Astrocyte (in vitro differentiated cells and primary cell): ENCODE results near the gene EMC6. TPM values are rescaled to one million over a fixed set of nuclear protein-coding genes. Genes with fewer than 3 reads are reported as not detected.

Experiments used
- DNase-seq: peaks from one replicate; pipeline ENCODE4 v3.0.0-alpha.2; 2010; ENCODE audit warnings: low read depth
- FAIRE-seq: peaks from 2 replicates; lab custom pipeline; 2011; peaks lifted over from hg19 to GRCh38; lab: Jason Lieb, UNC
- H2AFZ ChIP-seq: 2 replicates; pipeline ENCODE4 v1.6.0; 2012; ENCODE audit warnings: low read depth, low read length, inconsistent platforms
- H3K27ac ChIP-seq: 2 replicates; pipeline ENCODE4 v1.5.1; 2011; ENCODE audit warnings: low read depth, low read length, inconsistent platforms
- H3K27me3 ChIP-seq: 2 replicates; pipeline ENCODE4 v1.6.0; 2011; ENCODE audit warnings: low read length, inconsistent platforms; ENCODE audit not compliant: insufficient read depth
- H3K36me3 ChIP-seq: 2 replicates; pipeline ENCODE4 v1.5.1; 2011; ENCODE audit warnings: low read length, inconsistent platforms; ENCODE audit not compliant: insufficient read depth
- H3K4me1 ChIP-seq: 2 replicates; pipeline ENCODE4 v1.5.1; 2011; ENCODE audit warnings: low read length, inconsistent platforms; ENCODE audit not compliant: insufficient read depth
- H3K4me2 ChIP-seq: 2 replicates; pipeline ENCODE4 v1.6.0; 2012; ENCODE audit warnings: low read length, inconsistent platforms
- H3K4me3 ChIP-seq: 2 replicates; pipeline ENCODE4 v1.5.1; 2011; ENCODE audit warnings: low read depth, mild to moderate bottlenecking, low read length, inconsistent platforms; ENCODE audit not compliant: insufficient read depth
- H3K79me2 ChIP-seq: 2 replicates; pipeline ENCODE4 v1.6.0; 2012; ENCODE audit warnings: mild to moderate bottlenecking, low read length, inconsistent platforms; ENCODE audit not compliant: insufficient read depth
- H3K9ac ChIP-seq: 2 replicates; pipeline ENCODE4 v1.6.0; 2012; ENCODE audit warnings: mild to moderate bottlenecking, low read length, inconsistent platforms
- H3K9me3 ChIP-seq: 2 replicates; pipeline ENCODE4 v1.5.1; 2012; ENCODE audit warnings: low read depth, mild to moderate bottlenecking, low read length, inconsistent platforms; ENCODE audit not compliant: insufficient read depth
- H4K20me1 ChIP-seq: 2 replicates; pipeline ENCODE4 v1.6.0; 2012; ENCODE audit warnings: low read length, inconsistent platforms; ENCODE audit not compliant: insufficient read depth
- H3K27ac Mint-ChIP-seq: one replicate; pipeline ENCODE4 v1.8.0; 2021; ENCODE audit warnings: mild to moderate bottlenecking, mixed read lengths; ENCODE audit not compliant: unreplicated experiment
- H3K27me3 Mint-ChIP-seq: one replicate; pipeline ENCODE4 v1.8.0; 2021; ENCODE audit warnings: low read depth, mixed read lengths; ENCODE audit not compliant: unreplicated experiment
- H3K36me3 Mint-ChIP-seq: one replicate; pipeline ENCODE4 v1.8.0; 2021; ENCODE audit warnings: low read depth, mixed read lengths; ENCODE audit not compliant: unreplicated experiment
- H3K4me1 Mint-ChIP-seq: one replicate; pipeline ENCODE4 v1.8.0; 2021; ENCODE audit warnings: low read depth, mixed read lengths; ENCODE audit not compliant: unreplicated experiment
- H3K4me3 Mint-ChIP-seq: one replicate; pipeline ENCODE4 v1.8.0; 2021; ENCODE audit warnings: mild to moderate bottlenecking, moderate library complexity, mixed read lengths; ENCODE audit not compliant: unreplicated experiment
- H3K9me3 Mint-ChIP-seq: one replicate; pipeline ENCODE4 v1.8.0; 2021; ENCODE audit warnings: mild to moderate bottlenecking, mixed read lengths; ENCODE audit not compliant: unreplicated experiment
- CTCF ChIP-seq: IDR thresholded peaks from 2 replicates; pipeline ENCODE4 v1.5.1; 2011; ENCODE audit warnings: low read depth, mild to moderate bottlenecking, inconsistent platforms, low read length, moderate library complexity; ENCODE audit not compliant: insufficient read depth
- EZH2 ChIP-seq: IDR thresholded peaks from 2 replicates; pipeline ENCODE4 v1.6.1; 2012; ENCODE audit warnings: mild to moderate bottlenecking, low read length, inconsistent platforms; ENCODE audit not compliant: insufficient read depth
- total RNA-seq: library from RNA; stranded (reverse); gene quantifications from 2 replicates; pipeline ENCODE4 v1.2.1, GENCODE V29; 2021

Gene EMC6
- total RNA-seq, 1 donor from 2014 or later: 52.2 TPM

- H3K4me2 ChIP-seq: no peak overlapping the region
- H4K20me1 ChIP-seq: no peaks in the 10 kb centered on the region
- H3K27ac ChIP-seq: no peak overlapping the region
- H3K4me3 ChIP-seq: no peak overlapping the region
- H3K9me3 Mint-ChIP-seq: no peaks in the 10 kb centered on the region
- peaks cover 11% of the 10 kb centered on the region for H3K27me3 Mint-ChIP-seq
- FAIRE-seq (no peak), DNase-seq (no peak)
- H3K4me1 ChIP-seq: no peaks in the 10 kb centered on the region
- H3K9ac ChIP-seq: no peak overlapping the region
- H3K27me3 ChIP-seq: peaks cover 11% of the 10 kb centered on the region
- H3K79me2 ChIP-seq: no peaks in the 10 kb centered on the region
- H2AFZ ChIP-seq: no peak overlapping the region
- H3K4me3 Mint-ChIP-seq: peak overlapping the region; percentile 60
- TF ChIP-seq CTCF (no peak), EZH2 (no peak)
- H3K36me3 ChIP-seq: no peaks in the 10 kb centered on the region
- no peaks in the 10 kb centered on the region for H3K9me3 ChIP-seq
- H3K4me1 Mint-ChIP-seq: no peaks in the 10 kb centered on the region
- peak overlapping the region; percentile 66 for H3K27ac Mint-ChIP-seq
- H3K36me3 Mint-ChIP-seq: no peaks in the 10 kb centered on the region
These were observed 20.9 kb downstream of the EMC6 start for GRCh38 chr17:3689262-3690093.

- Histone ChIP-seq H3K27me3 (peaks cover 7% of the 10 kb centered on the region), H3K36me3 (no peaks in the 10 kb centered on the region), H3K27ac (no peak overlapping the region), H3K4me2 (no peak overlapping the region), H2AFZ (no peak overlapping the region), H3K4me1 (peaks cover under 1% of the 10 kb centered on the region), H4K20me1 (no peaks in the 10 kb centered on the region), H3K79me2 (no peaks in the 10 kb centered on the region), H3K9ac (no peak overlapping the region), H3K4me3 (no peak overlapping the region), H3K9me3 (no peaks in the 10 kb centered on the region)
- FAIRE-seq (no peak), DNase-seq (no peak)
- H3K4me1 Mint-ChIP-seq: peaks cover 2% of the 10 kb centered on the region
- TF ChIP-seq CTCF (no peak), EZH2 (no peak)
- H3K9me3 Mint-ChIP-seq: no peaks in the 10 kb centered on the region
- no peak overlapping the region for H3K4me3 Mint-ChIP-seq
- peaks cover 15% of the 10 kb centered on the region for H3K27me3 Mint-ChIP-seq
- H3K36me3 Mint-ChIP-seq: no peaks in the 10 kb centered on the region
- no peak overlapping the region for H3K27ac Mint-ChIP-seq
These were observed 21.6 kb downstream of the EMC6 start for GRCh38 chr17:3690094-3690715.

GRCh38 chr17:3691617-3692067 lies 23.0 kb downstream of the EMC6 start:
- H3K36me3 ChIP-seq: no peaks in the 10 kb centered on the region
- H3K4me2 ChIP-seq: no peak overlapping the region
- Mint-ChIP-seq H3K4me1 (peaks cover 2% of the 10 kb centered on the region), H3K9me3 (no peaks in the 10 kb centered on the region), H3K27me3 (peaks cover 15% of the 10 kb centered on the region), H3K36me3 (no peaks in the 10 kb centered on the region), H3K4me3 (no peak overlapping the region), H3K27ac (no peak overlapping the region)
- FAIRE-seq (no peak), DNase-seq (no peak)
- no peaks in the 10 kb centered on the region for H4K20me1 ChIP-seq
- no peak overlapping the region for H2AFZ ChIP-seq
- H3K27me3 ChIP-seq: peaks cover 11% of the 10 kb centered on the region
- no peak overlapping the region for H3K9ac ChIP-seq
- H3K79me2 ChIP-seq: no peaks in the 10 kb centered on the region
- H3K4me1 ChIP-seq: peaks cover 7% of the 10 kb centered on the region
- no peak for TF ChIP-seq CTCF
- no peak for TF ChIP-seq EZH2
- no peak overlapping the region for H3K4me3 ChIP-seq
- no peak overlapping the region for H3K27ac ChIP-seq
- H3K9me3 ChIP-seq: no peaks in the 10 kb centered on the region
